SK-N-SH treated with all-trans-retinoic acid at 6 μM for 48 hours (cell line): ENCODE measurements around the gene PHLDB1.
A peak's percentile ranks its signal among the peaks of the same experiment; 100 is the strongest.

ENCODE experiments used
- ATAC-seq: fragments of 200-7000 bp; cut with Tn5 transposase; 3 replicates; pipeline ENCODE4 v1.9.1; 2020; ENCODE audit warnings: mild to moderate bottlenecking, moderate library complexity
- ARNTL ChIP-seq: fragments of 450-650 bp; formaldehyde crosslinking; IDR thresholded peaks from 2 replicates; pipeline ENCODE4 v1.5.0; 2020; ENCODE audit warnings: low read depth, mild to moderate bottlenecking, moderate library complexity, borderline replicate concordance
- BACH2 ChIP-seq: fragments of 250-450 bp; sonication (Bioruptor Pico); IDR thresholded peaks from 2 replicates; pipeline ENCODE4 v1.9.0; 2021; ENCODE audit warnings: mild to moderate bottlenecking, borderline replicate concordance
- CREB5 ChIP-seq: fragments of 250-450 bp; sonication (Bioruptor Pico); IDR thresholded peaks from 2 replicates; pipeline ENCODE4 v1.5.1; 2020; ENCODE audit warnings: low read depth, mild to moderate bottlenecking, moderate library complexity
- CSDC2 ChIP-seq: fragments of 250-450 bp; sonication (Bioruptor Pico); IDR thresholded peaks from 2 replicates; pipeline ENCODE4 v1.5.0; 2020; ENCODE audit warnings: mild to moderate bottlenecking, moderate library complexity
- ESRRG ChIP-seq: fragments of 250-450 bp; sonication (Bioruptor Pico); IDR thresholded peaks from 2 replicates; pipeline ENCODE4 v1.6.1; 2021; ENCODE audit warnings: mild to moderate bottlenecking
- GLIS3 ChIP-seq: fragments of 250-450 bp; sonication (Bioruptor Pico); IDR thresholded peaks from 2 replicates; pipeline ENCODE4 v1.5.0; 2020; ENCODE audit warnings: mild to moderate bottlenecking, moderate library complexity
- ISL1 ChIP-seq: fragments of 250-450 bp; sonication (Bioruptor Pico); IDR thresholded peaks from 2 replicates; pipeline ENCODE4 v2.1.2; 2022; ENCODE audit warnings: mild to moderate bottlenecking, moderate library complexity
- OSR1 ChIP-seq: fragments of 250-450 bp; sonication (Bioruptor Pico); IDR thresholded peaks from 2 replicates; pipeline ENCODE4 v1.8.0; 2022; ENCODE audit warnings: moderate library complexity, mild to moderate bottlenecking, inconsistent platforms
- PPARA ChIP-seq: fragments of 250-450 bp; sonication (Bioruptor Pico); IDR thresholded peaks from 2 replicates; pipeline ENCODE4 v1.5.0; 2020; ENCODE audit warnings: mild to moderate bottlenecking, borderline replicate concordance
- RARB ChIP-seq: fragments of 250-450 bp; sonication (Bioruptor Pico); IDR thresholded peaks from 2 replicates; pipeline ENCODE4 v1.8.0; 2021; ENCODE audit warnings: mild to moderate bottlenecking, moderate library complexity
- SNAI2 ChIP-seq: fragments of 250-450 bp; sonication (Bioruptor Pico); IDR thresholded peaks from 2 replicates; pipeline ENCODE4 v1.5.0; 2020; ENCODE audit warnings: mild to moderate bottlenecking, moderate library complexity
- TCF4 ChIP-seq: fragments of 250-450 bp; sonication (Bioruptor Pico); IDR thresholded peaks from 2 replicates; pipeline ENCODE4 v1.8.0; 2021; ENCODE audit warnings: mild to moderate bottlenecking, moderate library complexity, borderline replicate concordance
- TOX ChIP-seq: fragments of 250-450 bp; sonication (Bioruptor Pico); IDR thresholded peaks from 2 replicates; pipeline ENCODE4 v1.8.0; 2021; ENCODE audit warnings: mild to moderate bottlenecking, moderate library complexity, borderline replicate concordance
- ZC3H10 ChIP-seq: fragments of 250-450 bp; sonication (Bioruptor Pico); IDR thresholded peaks from 2 replicates; pipeline ENCODE4 v1.5.1; 2021; ENCODE audit warnings: mild to moderate bottlenecking, moderate library complexity
- ZFP3 ChIP-seq: fragments of 250-450 bp; sonication (Bioruptor Pico); IDR thresholded peaks from 2 replicates; pipeline ENCODE4 v1.5.0; 2020; ENCODE audit warnings: mild to moderate bottlenecking, moderate library complexity
- ZFP30 ChIP-seq: fragments of 450-650 bp; formaldehyde crosslinking; IDR thresholded peaks from 2 replicates; pipeline ENCODE4 v1.5.0; 2022; ENCODE audit warnings: mild to moderate bottlenecking, moderate library complexity
- ZNF565 ChIP-seq: fragments of 450-650 bp; formaldehyde crosslinking; conservative IDR thresholded peaks from 2 replicates; pipeline ENCODE4 v1.5.0; 2020; ENCODE audit warnings: low read depth, mild to moderate bottlenecking, moderate library complexity
- ZNF70 ChIP-seq: fragments of 450-650 bp; formaldehyde crosslinking; IDR thresholded peaks from 2 replicates; pipeline ENCODE4 v1.5.0; 2020; ENCODE audit warnings: mild to moderate bottlenecking, moderate library complexity
- ZNF8 ChIP-seq: fragments of 450-650 bp; formaldehyde crosslinking; IDR thresholded peaks from 2 replicates; pipeline ENCODE4 v1.5.0; 2020; ENCODE audit warnings: mild to moderate bottlenecking, moderate library complexity
- TF ChIP-seq, protein P1 (sequence below): fragments of 250-450 bp; sonication (Bioruptor Pico); IDR thresholded peaks from 2 replicates; pipeline ENCODE4 v1.8.0; 2021; ENCODE audit warnings: low read depth, mild to moderate bottlenecking, moderate library complexity, borderline replicate concordance
- TF ChIP-seq, protein P2 (sequence below): fragments of 250-450 bp; sonication (Bioruptor Pico); IDR thresholded peaks from 2 replicates; pipeline ENCODE4 v1.8.0; 2020; ENCODE audit warnings: mild to moderate bottlenecking, moderate library complexity, borderline replicate concordance

PHLDB1 gene

DNA sequence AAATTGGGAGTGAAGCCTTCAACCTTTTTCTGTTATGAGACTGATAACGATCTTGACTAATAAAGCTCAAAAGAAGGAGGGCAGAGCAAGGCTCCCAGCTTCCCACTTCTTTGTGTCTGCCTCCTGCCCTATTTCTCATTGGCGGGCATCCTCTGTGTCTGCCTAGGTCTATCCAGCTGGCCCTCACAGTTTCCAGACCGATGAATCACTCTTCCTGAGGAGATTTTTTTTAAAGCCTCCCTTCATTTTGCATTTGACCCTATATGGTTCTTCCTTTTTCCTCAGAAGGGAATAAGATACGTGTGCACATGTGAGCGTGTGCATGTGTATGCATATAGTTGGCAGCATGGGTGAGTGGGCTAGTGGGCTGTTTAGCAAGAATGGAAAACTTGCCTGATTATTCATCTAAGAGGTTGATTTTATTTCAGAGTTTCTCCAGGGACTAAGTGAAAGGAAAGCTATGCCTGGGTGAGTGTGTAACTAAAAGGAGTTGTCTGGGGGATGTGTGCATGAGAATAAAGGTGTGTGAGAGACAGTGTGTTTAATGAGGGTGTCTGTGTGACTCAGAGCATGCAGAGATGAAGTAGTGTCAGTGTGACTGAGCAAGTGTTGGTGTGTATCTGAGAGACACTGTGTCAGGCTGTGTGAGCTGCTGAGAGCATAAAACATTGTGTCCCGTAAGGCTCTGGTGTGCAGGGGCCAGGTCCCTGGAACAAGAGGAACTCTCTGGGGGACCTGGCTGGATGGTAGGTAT is 12.2 kb downstream of the PHLDB1 start:
- ATAC-seq = peak; percentile 62

GRCh38 chr11:118620529-118621070 is 13.2 kb downstream of the PHLDB1 start:
- TF ChIP-seq ARNTL (CRISPR knock-in tag) = no peak
- TF ChIP-seq BACH2 = no peak
- no peak for TF ChIP-seq ZFP30
- TF ChIP-seq ISL1 (CRISPR knock-in tag) = no peak
- no peak for TF ChIP-seq PPARA
- TF ChIP-seq, protein P1, sequence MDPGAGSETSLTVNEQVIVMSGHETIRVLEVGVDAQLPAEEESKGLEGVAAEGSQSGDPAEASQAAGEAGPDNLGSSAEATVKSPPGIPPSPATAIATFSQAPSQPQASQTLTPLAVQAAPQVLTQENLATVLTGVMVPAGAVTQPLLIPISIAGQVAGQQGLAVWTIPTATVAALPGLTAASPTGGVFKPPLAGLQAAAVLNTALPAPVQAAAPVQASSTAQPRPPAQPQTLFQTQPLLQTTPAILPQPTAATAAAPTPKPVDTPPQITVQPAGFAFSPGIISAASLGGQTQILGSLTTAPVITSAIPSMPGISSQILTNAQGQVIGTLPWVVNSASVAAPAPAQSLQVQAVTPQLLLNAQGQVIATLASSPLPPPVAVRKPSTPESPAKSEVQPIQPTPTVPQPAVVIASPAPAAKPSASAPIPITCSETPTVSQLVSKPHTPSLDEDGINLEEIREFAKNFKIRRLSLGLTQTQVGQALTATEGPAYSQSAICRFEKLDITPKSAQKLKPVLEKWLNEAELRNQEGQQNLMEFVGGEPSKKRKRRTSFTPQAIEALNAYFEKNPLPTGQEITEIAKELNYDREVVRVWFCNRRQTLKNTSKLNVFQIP (CRISPR knock-in tag) = no peak
- TF ChIP-seq OSR1 (CRISPR knock-in tag) = no peak
- TF ChIP-seq ZFP3 (CRISPR knock-in tag) = 0 out of 2 replicates have a peak, but pooled peaks have one; percentile 15
- TF ChIP-seq, all 23 proteins: peak for 1
- no peak for ATAC-seq

More for the DNA sequence above, 12.2 kb downstream of the PHLDB1 start:
- TF ChIP-seq ZNF565 (CRISPR knock-in tag) (no peak), RARB (no peak), OSR1 (CRISPR knock-in tag) (no peak), ARNTL (CRISPR knock-in tag) (no peak), TOX (CRISPR knock-in tag) (no peak), ZFP30 (no peak), SNAI2 (CRISPR knock-in tag) (no peak), CSDC2 (CRISPR knock-in tag) (no peak), TCF4 (CRISPR knock-in tag) (no peak), CREB5 (CRISPR knock-in tag) (no peak), ESRRG (CRISPR knock-in tag) (no peak), ZFP3 (CRISPR knock-in tag) (no peak), ZNF70 (CRISPR knock-in tag) (no peak), PPARA (no peak), ZC3H10 (CRISPR knock-in tag) (no peak)
- TF ChIP-seq, protein P1 (CRISPR knock-in tag) = no peak
- TF ChIP-seq, protein P2, sequence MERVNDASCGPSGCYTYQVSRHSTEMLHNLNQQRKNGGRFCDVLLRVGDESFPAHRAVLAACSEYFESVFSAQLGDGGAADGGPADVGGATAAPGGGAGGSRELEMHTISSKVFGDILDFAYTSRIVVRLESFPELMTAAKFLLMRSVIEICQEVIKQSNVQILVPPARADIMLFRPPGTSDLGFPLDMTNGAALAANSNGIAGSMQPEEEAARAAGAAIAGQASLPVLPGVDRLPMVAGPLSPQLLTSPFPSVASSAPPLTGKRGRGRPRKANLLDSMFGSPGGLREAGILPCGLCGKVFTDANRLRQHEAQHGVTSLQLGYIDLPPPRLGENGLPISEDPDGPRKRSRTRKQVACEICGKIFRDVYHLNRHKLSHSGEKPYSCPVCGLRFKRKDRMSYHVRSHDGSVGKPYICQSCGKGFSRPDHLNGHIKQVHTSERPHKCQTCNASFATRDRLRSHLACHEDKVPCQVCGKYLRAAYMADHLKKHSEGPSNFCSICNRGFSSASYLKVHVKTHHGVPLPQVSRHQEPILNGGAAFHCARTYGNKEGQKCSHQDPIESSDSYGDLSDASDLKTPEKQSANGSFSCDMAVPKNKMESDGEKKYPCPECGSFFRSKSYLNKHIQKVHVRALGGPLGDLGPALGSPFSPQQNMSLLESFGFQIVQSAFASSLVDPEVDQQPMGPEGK (CRISPR knock-in tag) = no peak

- TF ChIP-seq TCF4 (CRISPR knock-in tag) (no peak), TOX (CRISPR knock-in tag) (no peak), ZNF8 (CRISPR knock-in tag) (no peak), CREB5 (CRISPR knock-in tag) (no peak), ZC3H10 (CRISPR knock-in tag) (no peak), ZFP3 (CRISPR knock-in tag) (0 out of 2 replicates have a peak, but pooled peaks have one; percentile 11), GLIS3 (no peak)
- TF ChIP-seq, all 23 proteins: peak for 1
- peak; percentile 54 for ATAC-seq
Observed at GRCh38 chr11:118621071-118621783, 13.8 kb downstream of the PHLDB1 start.
